GM12874 (cell line): ENCODE measurements around the gene PLXNA3.

Experiments used
- TF ChIP-seq, protein P1 (sequence below): IDR thresholded peaks from 2 replicates; pipeline ENCODE4 v1.5.1; 2011; ENCODE audit warnings: low read depth, mild to moderate bottlenecking, control low read depth, low read length, moderate library complexity; ENCODE audit not compliant: insufficient read depth

The PLXNA3 gene

DNA sequence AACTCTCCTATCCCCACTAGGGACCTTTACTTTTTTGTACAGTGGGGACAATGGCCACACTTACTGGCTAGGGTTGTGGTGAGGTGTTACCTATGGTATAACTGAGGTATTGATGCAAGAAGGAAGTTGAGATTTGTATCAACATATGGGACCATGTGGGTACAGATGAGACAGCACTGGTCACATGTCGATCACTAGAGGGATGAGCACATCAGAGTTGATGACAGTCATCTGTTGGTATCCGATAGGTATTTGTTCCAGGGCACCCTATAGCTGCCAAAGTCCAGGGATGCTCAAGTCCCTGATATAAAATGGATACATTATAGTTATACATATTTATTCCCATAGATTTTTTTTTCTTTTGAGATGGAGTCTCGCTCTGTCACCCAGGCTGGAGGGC, 44.9 kb downstream of the PLXNA3 start:
- TF ChIP-seq, protein P1, sequence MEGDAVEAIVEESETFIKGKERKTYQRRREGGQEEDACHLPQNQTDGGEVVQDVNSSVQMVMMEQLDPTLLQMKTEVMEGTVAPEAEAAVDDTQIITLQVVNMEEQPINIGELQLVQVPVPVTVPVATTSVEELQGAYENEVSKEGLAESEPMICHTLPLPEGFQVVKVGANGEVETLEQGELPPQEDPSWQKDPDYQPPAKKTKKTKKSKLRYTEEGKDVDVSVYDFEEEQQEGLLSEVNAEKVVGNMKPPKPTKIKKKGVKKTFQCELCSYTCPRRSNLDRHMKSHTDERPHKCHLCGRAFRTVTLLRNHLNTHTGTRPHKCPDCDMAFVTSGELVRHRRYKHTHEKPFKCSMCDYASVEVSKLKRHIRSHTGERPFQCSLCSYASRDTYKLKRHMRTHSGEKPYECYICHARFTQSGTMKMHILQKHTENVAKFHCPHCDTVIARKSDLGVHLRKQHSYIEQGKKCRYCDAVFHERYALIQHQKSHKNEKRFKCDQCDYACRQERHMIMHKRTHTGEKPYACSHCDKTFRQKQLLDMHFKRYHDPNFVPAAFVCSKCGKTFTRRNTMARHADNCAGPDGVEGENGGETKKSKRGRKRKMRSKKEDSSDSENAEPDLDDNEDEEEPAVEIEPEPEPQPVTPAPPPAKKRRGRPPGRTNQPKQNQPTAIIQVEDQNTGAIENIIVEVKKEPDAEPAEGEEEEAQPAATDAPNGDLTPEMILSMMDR: no peak

DNA sequence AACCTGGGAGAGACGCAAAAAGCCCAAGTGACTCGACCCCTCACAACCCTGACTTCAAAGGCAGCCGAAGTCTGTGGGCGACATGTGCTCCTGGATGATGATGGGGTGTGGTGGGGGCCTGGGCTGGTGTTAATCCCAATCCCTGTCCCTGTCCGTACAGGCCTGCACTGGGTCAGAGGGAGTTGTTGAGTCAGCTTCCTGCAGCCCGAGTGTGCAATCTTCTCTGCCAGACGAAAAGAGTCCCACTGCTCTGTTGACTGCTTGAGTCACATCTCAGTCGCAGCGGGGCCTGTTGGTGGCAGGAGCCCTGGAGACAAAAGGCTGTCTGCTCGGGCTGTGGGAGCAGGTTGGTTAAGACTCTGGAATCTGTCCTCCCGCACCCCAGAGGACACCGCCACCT, 47.7 kb downstream of the PLXNA3 start:
- TF ChIP-seq, protein P1: no peak

DNA sequence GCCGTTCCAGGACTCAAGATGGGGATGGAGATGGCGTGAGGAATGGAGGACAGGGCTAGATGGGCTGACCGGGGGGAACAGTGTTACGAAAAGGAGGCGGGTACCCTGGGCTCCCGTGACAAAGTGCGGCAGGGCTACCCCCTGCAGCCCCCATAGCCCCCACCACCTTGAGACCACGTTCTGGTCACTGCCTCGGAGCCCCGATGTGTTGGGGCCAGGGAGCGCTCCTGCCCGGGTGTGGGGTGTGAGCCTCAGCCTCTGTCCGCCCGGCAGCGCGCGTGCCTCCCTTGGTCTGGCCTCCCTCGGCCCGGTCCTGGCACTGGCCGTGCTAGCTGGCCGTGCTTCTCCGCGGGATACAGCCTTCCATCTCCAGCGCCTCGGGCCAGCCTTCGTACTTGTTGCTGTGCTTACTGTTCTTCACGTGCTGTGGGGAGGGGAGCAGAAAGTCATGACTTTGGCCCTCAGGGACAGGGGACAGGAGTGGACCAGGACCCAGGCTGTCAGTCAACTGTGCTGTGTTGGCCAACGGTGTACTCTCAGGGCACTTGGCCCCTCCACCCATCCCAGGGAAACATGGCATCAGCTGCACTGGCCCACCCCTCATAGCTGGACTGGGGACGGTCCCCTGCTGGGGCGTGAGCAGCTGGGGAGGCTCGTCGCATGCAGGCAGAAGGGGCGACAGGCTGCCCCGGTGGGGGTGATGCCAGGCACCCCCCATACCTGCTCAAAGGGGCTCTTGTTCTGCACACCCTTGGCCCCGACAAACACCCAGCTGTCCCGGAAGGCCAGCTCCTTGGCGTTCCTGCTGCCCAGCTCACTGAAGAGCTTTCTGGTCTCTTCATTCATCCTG, 48.6 kb downstream of the PLXNA3 start:
- TF ChIP-seq, protein P1: no peak

DNA sequence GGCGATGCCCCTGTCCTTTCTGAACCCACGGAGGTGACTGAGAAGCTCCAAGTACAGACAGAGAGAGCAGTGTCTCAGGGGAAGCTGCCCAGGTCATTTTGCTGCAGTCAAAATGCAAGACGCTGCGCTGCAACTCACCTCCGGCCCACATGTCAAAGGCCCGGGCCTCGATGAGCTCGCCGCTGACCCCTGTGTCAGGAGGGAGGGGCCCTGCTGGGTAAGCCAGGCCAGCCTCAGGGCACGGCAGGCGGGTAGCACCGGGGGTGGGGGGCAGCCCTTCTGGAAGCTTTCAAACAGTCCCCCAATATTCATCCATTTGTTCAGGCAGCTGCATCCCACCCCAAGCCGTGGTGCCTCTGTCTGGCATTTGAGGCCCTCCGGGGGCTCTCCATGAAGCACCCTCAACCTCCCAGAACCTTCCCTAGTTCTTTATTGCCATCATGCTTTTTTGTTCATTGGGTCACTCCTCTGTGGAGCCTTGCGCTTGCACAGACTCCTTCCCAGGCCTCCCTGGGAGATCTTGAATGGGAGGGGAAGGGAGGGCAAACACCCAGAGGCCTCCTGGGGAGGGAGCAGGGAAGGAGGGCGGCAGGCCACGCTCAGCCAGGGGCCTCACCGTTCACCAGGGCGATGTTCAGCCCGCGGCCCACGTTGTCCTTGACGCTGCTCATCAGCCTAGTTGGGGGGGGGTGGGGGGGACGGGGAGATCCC, 49.7 kb downstream of the PLXNA3 start:
- TF ChIP-seq, protein P1: no peak

DNA sequence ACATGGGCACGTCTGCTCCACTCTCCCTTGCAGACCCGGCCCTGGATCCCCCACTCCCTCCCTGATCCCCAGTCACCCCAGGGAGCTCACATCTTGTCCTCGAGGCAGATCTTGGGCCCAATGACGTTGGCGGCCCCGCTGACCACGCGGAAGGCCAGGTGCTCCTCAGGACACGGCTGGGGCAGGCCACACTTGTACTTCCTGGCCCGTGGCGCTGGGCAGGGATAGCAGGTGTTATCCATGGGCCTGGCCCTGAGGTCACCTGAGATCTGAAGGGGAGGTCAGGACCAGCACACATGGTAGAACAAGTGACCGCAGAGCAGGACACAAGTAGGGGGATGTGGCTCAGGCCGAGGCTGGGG, 50.3 kb downstream of the PLXNA3 start:
- TF ChIP-seq, protein P1: no peak

DNA sequence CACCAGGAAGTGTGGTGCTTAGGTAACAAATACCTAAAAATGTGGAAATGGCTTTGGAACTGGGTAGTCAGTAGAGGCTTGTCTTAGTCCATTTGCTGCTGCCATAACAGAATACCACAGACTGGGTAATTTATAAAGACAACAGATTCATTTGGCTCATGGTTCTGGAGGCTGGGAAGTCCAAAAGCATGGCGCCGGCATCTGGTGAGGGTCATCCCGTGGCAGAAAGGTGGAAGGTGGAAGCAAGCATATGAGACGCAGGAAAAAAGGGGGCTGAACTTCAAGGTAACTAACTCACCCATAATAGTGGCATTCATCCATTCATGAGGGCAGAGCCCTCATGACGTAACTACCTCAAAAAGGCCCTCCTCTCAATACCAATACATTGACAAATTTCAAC, 51.4 kb downstream of the PLXNA3 start:
- TF ChIP-seq, protein P1: no peak

DNA sequence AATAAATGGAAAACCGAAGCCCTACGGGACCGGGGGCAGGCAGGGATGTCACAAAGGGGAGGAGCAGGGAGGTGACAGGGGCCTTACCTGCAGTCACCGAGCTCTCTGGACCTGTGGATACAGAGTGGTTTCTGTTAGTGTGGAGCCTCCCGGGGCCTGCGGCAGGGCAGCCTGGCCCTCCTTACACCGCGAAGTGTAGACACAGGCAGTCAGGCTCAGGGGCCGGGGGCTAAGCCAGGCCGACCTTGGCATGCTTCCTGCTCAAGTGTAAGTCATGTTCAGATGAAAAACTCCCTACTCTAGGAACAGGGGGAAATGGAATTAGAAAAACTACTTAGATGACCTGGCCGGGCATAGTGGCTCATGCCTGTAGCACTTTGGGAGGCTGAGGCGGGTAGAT, 53.7 kb downstream of the PLXNA3 start:
- TF ChIP-seq, protein P1: no peak
